H9 (cell line): ENCODE data around the gene RAB40C. TPM values are rescaled to one million over a fixed set of nuclear protein-coding genes. Genes with fewer than 3 reads are reported as not detected.

Source experiments
- DNase-seq: peaks from one replicate; pipeline ENCODE4 v3.0.0-alpha.2; 2017
- H2AFZ ChIP-seq: one replicate; pipeline ENCODE4 v1.6.1; 2013; ENCODE audit warnings: mild to moderate bottlenecking, low read length, control low read depth, moderate library complexity
- H2AK5ac ChIP-seq: 2 replicates; pipeline ENCODE4 v1.6.1; 2013; ENCODE audit warnings: low read length, control low read depth, mixed read lengths; ENCODE audit not compliant: insufficient read length
- H2BK120ac ChIP-seq: one replicate; pipeline ENCODE4 v1.6.1; 2013; ENCODE audit warnings: low read depth, mild to moderate bottlenecking, low read length, control low read depth, inconsistent platforms; ENCODE audit not compliant: poor library complexity, severe bottlenecking
- H2BK12ac ChIP-seq: 2 replicates; pipeline ENCODE4 v1.6.1; 2013; ENCODE audit warnings: low read length, control low read depth, mixed read lengths, low read depth; ENCODE audit not compliant: insufficient read length
- H2BK15ac ChIP-seq: 2 replicates; pipeline ENCODE4 v1.6.1; 2013; ENCODE audit warnings: low read depth, low read length, control low read depth
- H2BK20ac ChIP-seq: one replicate; pipeline ENCODE4 v1.6.1; 2013; ENCODE audit warnings: low read depth, mild to moderate bottlenecking, low read length, control low read depth, inconsistent platforms; ENCODE audit not compliant: poor library complexity, severe bottlenecking
- H2BK5ac ChIP-seq: 2 replicates; pipeline ENCODE4 v1.6.1; 2013; ENCODE audit warnings: low read length, control low read depth, mixed read lengths; ENCODE audit not compliant: insufficient read length
- H3K14ac ChIP-seq: 2 replicates; pipeline ENCODE4 v1.6.1; 2013; ENCODE audit warnings: low read length, control low read depth; ENCODE audit not compliant: insufficient read depth
- H3K18ac ChIP-seq: 2 replicates; pipeline ENCODE4 v1.6.1; 2013; ENCODE audit warnings: low read depth, mild to moderate bottlenecking, mixed read lengths, low read length, control low read depth; ENCODE audit not compliant: insufficient read length
- H3K23ac ChIP-seq: 2 replicates; pipeline ENCODE4 v1.6.1; 2013; ENCODE audit warnings: low read length, control low read depth, mixed read lengths, low read depth; ENCODE audit not compliant: insufficient read length
- H3K23me2 ChIP-seq: 2 replicates; pipeline ENCODE4 v1.6.1; 2013; ENCODE audit warnings: low read depth, mild to moderate bottlenecking, mixed read lengths, low read length, control low read depth; ENCODE audit not compliant: insufficient read length, poor library complexity, severe bottlenecking
- H3K27ac ChIP-seq: 2 replicates; pipeline ENCODE4 v1.5.1; 2013; ENCODE audit warnings: low read length, control low read depth, mixed read lengths, low read depth; ENCODE audit not compliant: insufficient read length
- H3K27me3 ChIP-seq: 2 replicates; pipeline ENCODE4 v1.6.1; 2013; ENCODE audit warnings: low read length, control low read depth, inconsistent platforms; ENCODE audit not compliant: insufficient read depth
- H3K4ac ChIP-seq: 2 replicates; pipeline ENCODE4 v1.6.1; 2013; ENCODE audit warnings: low read depth, mild to moderate bottlenecking, control low read depth, inconsistent platforms, low read length, moderate library complexity
- H3K4me1 ChIP-seq: 2 replicates; pipeline ENCODE4 v1.6.1; 2013; ENCODE audit warnings: low read length, control low read depth, inconsistent platforms; ENCODE audit not compliant: insufficient read depth
- H3K4me2 ChIP-seq: 2 replicates; pipeline ENCODE4 v1.6.1; 2013; ENCODE audit warnings: low read length, control low read depth, mixed read lengths; ENCODE audit not compliant: insufficient read length, insufficient read depth
- H3K56ac ChIP-seq: 2 replicates; pipeline ENCODE4 v1.6.1; 2013; ENCODE audit warnings: low read depth, mild to moderate bottlenecking, mixed read lengths, low read length, control low read depth; ENCODE audit not compliant: insufficient read length
- H3K79me1 ChIP-seq: 2 replicates; pipeline ENCODE4 v1.6.1; 2013; ENCODE audit warnings: low read depth, mild to moderate bottlenecking, moderate library complexity, low read length, control low read depth, inconsistent platforms; ENCODE audit not compliant: insufficient read depth, poor library complexity, severe bottlenecking
- H3K79me2 ChIP-seq: 2 replicates; pipeline ENCODE4 v1.6.1; 2013; ENCODE audit warnings: low read length, control low read depth, inconsistent platforms; ENCODE audit not compliant: insufficient read depth
- H3K9ac ChIP-seq: 2 replicates; pipeline ENCODE4 v1.6.1; 2013; ENCODE audit warnings: low read length, control low read depth, mixed read lengths; ENCODE audit not compliant: insufficient read length; ENCODE audit errors: extremely low read depth
- H3K9me3 ChIP-seq: one replicate; pipeline ENCODE4 v1.6.1; 2013; ENCODE audit warnings: low read depth, low read length, inconsistent platforms; ENCODE audit not compliant: control insufficient read depth
- H3T11ph ChIP-seq: one replicate; pipeline ENCODE4 v1.6.1; 2013; ENCODE audit warnings: mild to moderate bottlenecking, low read length, control low read depth, inconsistent platforms
- H4K20me1 ChIP-seq: one replicate; pipeline ENCODE4 v1.6.1; 2013; ENCODE audit not compliant: control insufficient read depth, insufficient read length, insufficient read depth
- H4K5ac ChIP-seq: 2 replicates; pipeline ENCODE4 v1.6.1; 2013; ENCODE audit warnings: low read depth, mild to moderate bottlenecking, mixed read lengths, low read length, control low read depth; ENCODE audit not compliant: insufficient read length
- H4K8ac ChIP-seq: replicated peaks from 2 replicates; pipeline ENCODE4 v1.6.1; 2013; ENCODE audit warnings: low read length, control low read depth, mixed read lengths, low read depth; ENCODE audit not compliant: insufficient read length
- H4K91ac ChIP-seq: 2 replicates; pipeline ENCODE4 v1.6.1; 2013; ENCODE audit warnings: low read depth, mild to moderate bottlenecking, moderate library complexity, mixed read lengths, low read length, control low read depth; ENCODE audit not compliant: insufficient read length
- H3K27ac Mint-ChIP-seq, 3 experiments: 2 replicates in 2 of 3; 3 replicates in 1 of 3; pipeline ENCODE4 v1.8.0; 2020 to 2021; ENCODE audit warnings: mixed read lengths in 3 of 3, mild to moderate bottlenecking in 1 of 3, moderate library complexity in 1 of 3
- H3K27me3 Mint-ChIP-seq: 2 replicates; pipeline ENCODE4 v1.8.0; 2021; ENCODE audit warnings: low read depth, mild to moderate bottlenecking, moderate library complexity, mixed read lengths
- H3K36me3 Mint-ChIP-seq, 3 experiments: 2 replicates in 2 of 3; 3 replicates in 1 of 3; pipeline ENCODE4 v1.8.0; 2020 to 2021; ENCODE audit warnings: low read depth in 3 of 3, mixed read lengths in 3 of 3; ENCODE audit not compliant: insufficient read depth in 1 of 3
- H3K4me1 Mint-ChIP-seq, 2 experiments: 2 replicates each; pipeline ENCODE4 v1.8.0; 2020; ENCODE audit warnings: mixed read lengths in 2 of 2
- H3K4me3 Mint-ChIP-seq, 2 experiments: 2 replicates in 1 of 2; 3 replicates in 1 of 2; pipeline ENCODE4 v1.8.0; 2020 to 2021; ENCODE audit warnings: mild to moderate bottlenecking in 2 of 2, mixed read lengths in 2 of 2, moderate library complexity in 1 of 2
- H3K9me3 Mint-ChIP-seq, 2 experiments: 2 replicates in 1 of 2; 3 replicates in 1 of 2; pipeline ENCODE4 v1.8.0; 2020; ENCODE audit warnings: mild to moderate bottlenecking in 2 of 2, mixed read lengths in 2 of 2, moderate library complexity in 1 of 2
- WGBS: extraction: QIAGEN DNeasy Blood & Tissue Kit; methylation state at CpG from one replicate; pipeline ENCODE4 v1.1.7; 2013; ENCODE audit warnings: missing lambda C conversion rate, low lambda C conversion rate, mixed read lengths; ENCODE audit not compliant: insufficient read length; ENCODE audit errors: extremely low coverage; 5-methylcytosine and 5-hydroxymethylcytosine counted together
- total RNA-seq: library from RNA; stranded (reverse); gene quantifications from 2 replicates; pipeline ENCODE4 v1.2.1, GENCODE V29; 2021
- TF ChIP-seq, protein P1 (sequence below): fragments of 200-600 bp; sonication (generic); conservative IDR thresholded peaks from 3 replicates; pipeline ENCODE4 v1.8.0; 2021; ENCODE audit warnings: antibody characterized with exemption, mild to moderate bottlenecking

RAB40C gene
- total RNA-seq, 1 experiment from 2014 or later = 19.1 TPM

DNA sequence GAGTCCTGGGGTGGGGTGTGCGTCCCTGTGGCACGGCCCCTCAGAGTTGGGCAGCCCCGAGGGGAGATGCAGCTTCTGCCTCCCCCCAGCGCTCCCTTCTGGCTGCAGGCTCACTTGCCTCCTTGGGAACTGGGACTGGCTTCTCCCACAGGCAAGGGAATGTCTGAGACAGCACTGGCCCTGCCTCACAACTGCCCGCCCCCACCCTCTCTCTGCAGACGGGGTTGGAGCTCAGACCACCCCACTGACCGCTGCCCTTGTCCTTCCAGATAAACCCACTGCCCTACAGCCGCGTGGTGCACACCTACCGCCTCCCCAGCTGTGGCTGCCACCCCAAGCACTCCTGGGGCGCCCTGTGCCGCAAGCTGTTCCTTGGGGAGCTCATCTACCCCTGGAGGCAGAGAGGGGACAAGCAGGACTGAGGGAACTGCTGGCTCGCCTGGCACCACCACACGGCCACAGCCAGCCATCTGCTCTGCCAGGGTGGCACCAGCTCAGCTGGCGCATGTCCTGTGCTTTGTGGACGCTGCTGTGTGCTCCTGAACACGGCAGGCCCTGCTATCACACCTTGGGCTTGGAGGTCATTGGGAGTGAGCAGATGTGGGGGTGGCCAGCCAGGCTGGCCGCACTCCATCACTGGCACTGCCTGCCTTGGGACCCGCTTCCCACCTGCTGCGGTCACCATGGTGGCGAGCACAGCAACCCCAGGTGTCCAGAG is 7.1 kb upstream of the RAB40C start:
- TF ChIP-seq, protein P1, sequence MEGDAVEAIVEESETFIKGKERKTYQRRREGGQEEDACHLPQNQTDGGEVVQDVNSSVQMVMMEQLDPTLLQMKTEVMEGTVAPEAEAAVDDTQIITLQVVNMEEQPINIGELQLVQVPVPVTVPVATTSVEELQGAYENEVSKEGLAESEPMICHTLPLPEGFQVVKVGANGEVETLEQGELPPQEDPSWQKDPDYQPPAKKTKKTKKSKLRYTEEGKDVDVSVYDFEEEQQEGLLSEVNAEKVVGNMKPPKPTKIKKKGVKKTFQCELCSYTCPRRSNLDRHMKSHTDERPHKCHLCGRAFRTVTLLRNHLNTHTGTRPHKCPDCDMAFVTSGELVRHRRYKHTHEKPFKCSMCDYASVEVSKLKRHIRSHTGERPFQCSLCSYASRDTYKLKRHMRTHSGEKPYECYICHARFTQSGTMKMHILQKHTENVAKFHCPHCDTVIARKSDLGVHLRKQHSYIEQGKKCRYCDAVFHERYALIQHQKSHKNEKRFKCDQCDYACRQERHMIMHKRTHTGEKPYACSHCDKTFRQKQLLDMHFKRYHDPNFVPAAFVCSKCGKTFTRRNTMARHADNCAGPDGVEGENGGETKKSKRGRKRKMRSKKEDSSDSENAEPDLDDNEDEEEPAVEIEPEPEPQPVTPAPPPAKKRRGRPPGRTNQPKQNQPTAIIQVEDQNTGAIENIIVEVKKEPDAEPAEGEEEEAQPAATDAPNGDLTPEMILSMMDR = no peak; the same call in 1 of the 3 replicates
- peaks cover 27% of the 10 kb centered on the region for H3K27me3 Mint-ChIP-seq

More for the DNA sequence above, 7.1 kb upstream of the RAB40C start:
- Histone ChIP-seq H3K4ac (no peak overlapping the region), H3K9me3 (no peaks in the 10 kb centered on the region), H2AFZ (no peak overlapping the region), H3K27me3 (peaks cover 7% of the 10 kb centered on the region; the same call in 1 of the 2 replicates), H3K27ac (no peak overlapping the region), H2BK15ac (no peak overlapping the region), H3K23ac (no peak overlapping the region), H4K5ac (no peak overlapping the region), H3K79me1 (no peaks in the 10 kb centered on the region), H2AK5ac (no peak overlapping the region), H3K4me2 (no peak overlapping the region), H3K23me2 (no peaks in the 10 kb centered on the region), H2BK20ac (no peak overlapping the region), H3K18ac (no peak overlapping the region), H2BK5ac (no peak overlapping the region), H3K9ac (no peak overlapping the region), H4K20me1 (no peaks in the 10 kb centered on the region), H2BK12ac (no peak overlapping the region), H3K4me1 (no peaks in the 10 kb centered on the region; the same call in 1 of the 2 replicates), H4K91ac (no peak overlapping the region), H3K79me2 (no peaks in the 10 kb centered on the region), H4K8ac (no peak overlapping the region), H2BK120ac (no peak overlapping the region), H3K56ac (no peak overlapping the region), H3T11ph (no peak overlapping the region), H3K14ac (no peak overlapping the region; the same call in 1 of the 2 replicates)
- no peak overlapping the region; a peak in 1 of 5 replicates for H3K4me3 Mint-ChIP-seq
- no CpG with 5 or more reads among the region's 21 CpGs for WGBS
- peaks cover 6 to 16% of the 10 kb centered on the region in 2 experiments for H3K4me1 Mint-ChIP-seq
- H3K9me3 Mint-ChIP-seq = no peaks in the 10 kb centered on the region
- H3K27ac Mint-ChIP-seq = no peak overlapping the region
- DNase-seq = no peak
- H3K36me3 Mint-ChIP-seq = peaks cover 0 to 4% (median 4%) of the 10 kb centered on the region in 3 experiments; a peak in 3 of 7 replicates
